SK-N-SH (cell line): ENCODE measurements around the gene CCR5AS.

Source experiments
- CTCF ChIA-PET: fragments of 300-600, 350-600 bp; formaldehyde crosslinking; extraction: SDS; loops from one replicate; lab custom pipeline; 2021; lab: Yijun Ruan, JAX
- POLR2A ChIA-PET: fragments of 350-600 bp; sonication (Branson Sonifier 250); formaldehyde crosslinking; extraction: SDS; loops from one replicate; lab custom pipeline; 2020; ENCODE audit warnings: antibody characterized with exemption, inconsistent platforms; lab: Yijun Ruan, JAX
- DNase-seq: peaks from one replicate; pipeline ENCODE4 v3.0.0; 2012
- H2AFZ ChIP-seq: fragments of 200-600 bp; sonication (generic); 2 replicates; pipeline ENCODE4 v1.8.1; 2016; ENCODE audit warnings: antibody characterized with exemption, mild to moderate bottlenecking, low read depth
- H3F3A ChIP-seq: fragments of 200-600 bp; sonication (generic); replicated peaks from 2 replicates; pipeline ENCODE3; 2016; ENCODE audit warnings: antibody characterized with exemption, mild to moderate bottlenecking; ENCODE audit not compliant: insufficient read depth
- H3K27ac ChIP-seq, 2 experiments: fragments of 200-500 bp in 1 of 2; fragments of 200-600 bp in 1 of 2; sonication (Bioruptor generic) in 1 of 2; sonication (generic), shearing (Covaris generic) in 1 of 2; 2 replicates each; pipeline versions ENCODE4 v1.5.1 to v1.6.1; 2014 to 2016; ENCODE audit warnings: low read depth in 2 of 2, inconsistent platforms in 1 of 2, low read length in 1 of 2, mild to moderate bottlenecking in 1 of 2, mixed read lengths in 1 of 2
- H3K27me3 ChIP-seq: fragments of 200-600 bp; sonication (generic), shearing (Covaris generic); 2 replicates; pipeline ENCODE4 v1.6.1; 2016; ENCODE audit warnings: mixed run types; ENCODE audit not compliant: insufficient read depth
- H3K36me3 ChIP-seq, 2 experiments: fragments of 200-500 bp in 1 of 2; fragments of 200-600 bp in 1 of 2; sonication (Bioruptor generic) in 1 of 2; sonication (generic) in 1 of 2; replicated peaks in 1 of 2; 2 replicates each; pipeline versions ENCODE3 to v1.5.1; 2014 to 2016; ENCODE audit warnings: low read length in 1 of 2, mild to moderate bottlenecking in 1 of 2; ENCODE audit not compliant: insufficient read depth in 2 of 2, control insufficient read depth in 1 of 2
- H3K4me1 ChIP-seq, 2 experiments: fragments of 200-500 bp in 1 of 2; fragments of 200-600 bp in 1 of 2; sonication (Bioruptor generic) in 1 of 2; sonication (generic), shearing (Covaris generic) in 1 of 2; 2 replicates each; pipeline versions ENCODE4 v1.5.1 to v1.6.1; 2014 to 2016; ENCODE audit warnings: low read depth in 1 of 2, low read length in 1 of 2, mixed run types in 1 of 2; ENCODE audit not compliant: insufficient read depth in 2 of 2, control insufficient read depth in 1 of 2
- H3K4me2 ChIP-seq: fragments of 200-600 bp; sonication (generic), shearing (Covaris generic); 2 replicates; pipeline ENCODE4 v1.6.1; 2017; ENCODE audit warnings: mixed run types
- H3K4me3 ChIP-seq, 2 experiments: fragments of 200-500 bp in 1 of 2; fragments of 200-600 bp in 1 of 2; sonication (Bioruptor generic) in 1 of 2; sonication (generic), shearing (Covaris generic) in 1 of 2; 2 replicates each; pipeline versions ENCODE4 v1.5.1 to v1.8.1; 2014 to 2016; ENCODE audit warnings: low read depth in 2 of 2, inconsistent platforms in 1 of 2, low read length in 1 of 2, mild to moderate bottlenecking in 1 of 2, mixed read lengths in 1 of 2, moderate library complexity in 1 of 2
- H3K79me2 ChIP-seq: fragments of 200-600 bp; sonication (generic); 2 replicates; pipeline ENCODE4 v1.8.1; 2017; ENCODE audit warnings: mild to moderate bottlenecking; ENCODE audit not compliant: insufficient read depth
- H3K9ac ChIP-seq: fragments of 200-600 bp; sonication (generic); 2 replicates; pipeline ENCODE4 v1.6.1; 2017; ENCODE audit warnings: mixed run types
- H3K9me2 ChIP-seq: fragments of 200-600 bp; sonication (generic); 2 replicates; pipeline ENCODE4 v1.6.1; 2017; ENCODE audit warnings: mixed run types
- H3K9me3 ChIP-seq: fragments of 200-600 bp; sonication (generic); 2 replicates; pipeline ENCODE4 v1.6.1; 2017; ENCODE audit warnings: mixed run types, mild to moderate bottlenecking, moderate library complexity
- H4K20me1 ChIP-seq: fragments of 200-600 bp; sonication (generic); 2 replicates; pipeline ENCODE4 v1.6.1; 2017; ENCODE audit warnings: mild to moderate bottlenecking, mixed run types; ENCODE audit not compliant: insufficient read depth
- EZH2phosphoT487 ChIP-seq: fragments of 200-600 bp; sonication (generic); IDR thresholded peaks from 2 replicates; pipeline ENCODE4 v1.6.1; 2017; ENCODE audit warnings: low read depth, mixed run types, mild to moderate bottlenecking, antibody characterized with exemption, moderate library complexity, borderline replicate concordance
- FOSL2 ChIP-seq: IDR thresholded peaks from 2 replicates; pipeline ENCODE4 v1.4.0; 2012; ENCODE audit warnings: low read depth, mild to moderate bottlenecking, moderate library complexity, borderline replicate concordance
- FOXM1 ChIP-seq: IDR thresholded peaks from 2 replicates; pipeline ENCODE4 v1.4.0; 2012; ENCODE audit warnings: low read depth, mild to moderate bottlenecking
- GABPA ChIP-seq: IDR thresholded peaks from 2 replicates; pipeline ENCODE4 v1.4.0; 2012; ENCODE audit warnings: low read depth, mild to moderate bottlenecking
- GATA2 ChIP-seq: sonication (generic); formaldehyde crosslinking; IDR thresholded peaks from 2 replicates; pipeline ENCODE4 v1.5.0; 2020; ENCODE audit warnings: mild to moderate bottlenecking, missing genetic modification reagents
- JUND ChIP-seq: IDR thresholded peaks from 2 replicates; pipeline ENCODE4 v1.4.0; 2012
- NFIC ChIP-seq: IDR thresholded peaks from 2 replicates; pipeline ENCODE4 v1.4.0; 2012; ENCODE audit warnings: borderline replicate concordance
- RAD21 ChIP-seq: IDR thresholded peaks from 2 replicates; pipeline ENCODE4 v1.6.1; 2012; ENCODE audit warnings: mild to moderate bottlenecking, low read length
- RCOR1 ChIP-seq: fragments of 150-350 bp; IDR thresholded peaks from 2 replicates; pipeline ENCODE4 v1.6.1; 2017; ENCODE audit warnings: antibody characterized with exemption, low read length
- RFX5 ChIP-seq: IDR thresholded peaks from 2 replicates; pipeline ENCODE4 v1.6.1; 2012; ENCODE audit warnings: mild to moderate bottlenecking, improper control_type of control experiment, low read length
- SIN3A ChIP-seq: IDR thresholded peaks from 2 replicates; pipeline ENCODE4 v1.6.1; 2012; ENCODE audit warnings: low read depth, mild to moderate bottlenecking, low read length, moderate library complexity, borderline replicate concordance
- SMC3 ChIP-seq: IDR thresholded peaks from 2 replicates; pipeline ENCODE4 v1.6.1; 2012; ENCODE audit warnings: low read depth, low read length, improper control_type of control experiment
- TAF1 ChIP-seq: IDR thresholded peaks from 2 replicates; pipeline ENCODE4 v1.6.1; 2012; ENCODE audit warnings: low read depth, mild to moderate bottlenecking, low read length, moderate library complexity, borderline replicate concordance
- TEAD4 ChIP-seq: IDR thresholded peaks from 2 replicates; pipeline ENCODE4 v1.4.0; 2012; ENCODE audit warnings: mild to moderate bottlenecking, borderline replicate concordance; ENCODE audit not compliant: insufficient read depth
- WGBS: methylation state at CpG from one replicate; pipeline ENCODE4 v1.1.6; 2017; ENCODE audit warnings: low lambda C conversion rate; 5-methylcytosine and 5-hydroxymethylcytosine counted together
- TF ChIP-seq, protein P1 (sequence below): IDR thresholded peaks from 2 replicates; pipeline ENCODE4 v1.4.0; 2012; ENCODE audit warnings: low read depth, borderline replicate concordance

Gene CCR5AS

DNA sequence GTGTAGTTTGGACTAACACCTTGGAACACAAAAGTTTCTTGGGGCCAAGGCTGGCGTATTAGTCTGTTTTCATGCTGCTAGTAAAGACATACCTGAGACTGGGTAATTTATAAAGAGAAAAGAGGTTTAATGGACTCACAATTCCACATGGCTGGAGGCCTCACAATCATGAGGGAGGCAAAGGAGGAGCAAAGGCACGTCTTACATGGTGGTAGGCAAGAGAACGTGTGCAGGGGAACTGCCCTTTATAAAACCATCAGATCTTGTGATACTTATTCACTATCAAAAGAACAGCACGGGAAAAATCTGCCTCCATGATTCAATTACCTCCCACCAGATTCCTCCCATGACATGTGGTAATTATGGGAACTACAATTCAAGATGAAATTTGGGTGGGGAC lies 62.4 kb downstream of the CCR5AS start:
- ChIA-PET POLR2A (no interaction called here), CTCF (no interaction called here)
- no peaks in the 10 kb centered on the region for H3F3A ChIP-seq
- no peak overlapping the region for H3K27ac ChIP-seq
- TF ChIP-seq GATA2 (CRISPR knock-in tag) (no peak), FOSL2 (no peak), SIN3A (no peak), RFX5 (no peak), RCOR1 (no peak), TAF1 (no peak), SMC3 (no peak), EZH2phosphoT487 (no peak), NFIC (no peak)
- no peak overlapping the region for H3K4me2 ChIP-seq
- H3K9ac ChIP-seq, result no peak overlapping the region
- H4K20me1 ChIP-seq, result no peaks in the 10 kb centered on the region
- H3K79me2 ChIP-seq, result no peaks in the 10 kb centered on the region
- H3K4me3 ChIP-seq, result no peak overlapping the region
- H3K36me3 ChIP-seq, result no peaks in the 10 kb centered on the region
- H3K27me3 ChIP-seq, result no peaks in the 10 kb centered on the region
- WGBS, result 4% methylated on average over 4 of the region's 4 CpGs
- no peaks in the 10 kb centered on the region for H3K9me3 ChIP-seq
- DNase-seq, result no peak
- H3K4me1 ChIP-seq, result no peaks in the 10 kb centered on the region
- H2AFZ ChIP-seq, result no peak overlapping the region
- no peaks in the 10 kb centered on the region for H3K9me2 ChIP-seq

DNA sequence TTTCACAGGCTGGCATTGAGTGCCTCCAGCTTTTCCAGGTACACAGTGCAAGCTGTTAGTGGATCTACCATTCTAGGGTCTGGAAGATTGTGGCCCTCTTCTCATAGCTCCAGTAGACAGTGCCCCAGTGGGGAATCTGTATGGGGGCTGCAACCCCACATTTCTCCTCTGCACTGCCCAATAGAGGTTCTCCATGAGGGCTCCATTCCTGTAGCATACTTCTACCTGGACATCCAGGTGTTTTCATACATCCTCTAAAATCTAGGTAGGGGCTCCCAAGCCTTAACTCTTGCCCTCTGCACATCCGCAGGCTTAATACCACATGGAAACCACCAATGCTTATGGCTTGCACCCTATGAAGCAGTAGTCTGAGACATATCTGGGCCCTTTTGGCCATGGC lies 68.0 kb downstream of the CCR5AS start:
- no peak overlapping the region for H3K4me2 ChIP-seq
- no peaks in the 10 kb centered on the region for H3F3A ChIP-seq
- H3K27ac ChIP-seq, result no peak overlapping the region
- ChIA-PET POLR2A (no interaction called here), CTCF (no interaction called here)
- WGBS, result 0% methylated on average over 1 of the region's 1 CpG
- no peak overlapping the region for H3K9ac ChIP-seq
- no peaks in the 10 kb centered on the region for H4K20me1 ChIP-seq
- no peaks in the 10 kb centered on the region for H3K36me3 ChIP-seq
- H3K79me2 ChIP-seq, result no peaks in the 10 kb centered on the region
- H3K9me2 ChIP-seq, result no peaks in the 10 kb centered on the region
- no peak for DNase-seq
- no peak overlapping the region for H2AFZ ChIP-seq
- H3K9me3 ChIP-seq, result no peaks in the 10 kb centered on the region
- TF ChIP-seq RAD21 (no peak), TEAD4 (no peak), FOXM1 (no peak), RCOR1 (no peak), TAF1 (no peak), GABPA (no peak), JUND (no peak)
- TF ChIP-seq, protein P1, sequence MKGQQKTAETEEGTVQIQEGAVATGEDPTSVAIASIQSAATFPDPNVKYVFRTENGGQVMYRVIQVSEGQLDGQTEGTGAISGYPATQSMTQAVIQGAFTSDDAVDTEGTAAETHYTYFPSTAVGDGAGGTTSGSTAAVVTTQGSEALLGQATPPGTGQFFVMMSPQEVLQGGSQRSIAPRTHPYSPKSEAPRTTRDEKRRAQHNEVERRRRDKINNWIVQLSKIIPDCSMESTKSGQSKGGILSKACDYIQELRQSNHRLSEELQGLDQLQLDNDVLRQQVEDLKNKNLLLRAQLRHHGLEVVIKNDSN, result no peak
- no peaks in the 10 kb centered on the region for H3K27me3 ChIP-seq
- H3K4me3 ChIP-seq, result no peak overlapping the region
- H3K4me1 ChIP-seq, result no peaks in the 10 kb centered on the region

DNA sequence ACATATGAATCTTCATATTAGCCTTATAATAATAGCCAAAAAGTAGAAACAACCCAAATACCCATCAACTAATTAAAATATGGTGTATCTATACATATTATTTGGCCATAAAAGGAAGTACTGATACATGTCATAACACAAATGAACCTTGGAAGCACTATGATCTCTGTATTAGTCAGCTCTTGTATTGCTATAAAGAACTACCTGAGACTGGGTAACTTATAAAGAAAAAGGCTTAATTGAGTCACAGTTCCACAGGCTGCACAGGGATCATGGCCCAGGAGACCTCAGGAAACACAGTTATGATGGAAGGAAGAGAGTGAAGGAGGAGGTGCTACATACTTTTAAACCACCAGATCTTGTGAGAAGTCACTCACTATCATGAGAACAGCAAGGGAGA lies 69.0 kb downstream of the CCR5AS start:
- no peaks in the 10 kb centered on the region for H4K20me1 ChIP-seq
- TF ChIP-seq RCOR1, result no peak
- no peaks in the 10 kb centered on the region for H3F3A ChIP-seq
- H3K27me3 ChIP-seq, result no peaks in the 10 kb centered on the region
- no peak overlapping the region for H3K4me2 ChIP-seq
- no peaks in the 10 kb centered on the region for H3K9me3 ChIP-seq
- DNase-seq, result no peak
- ChIA-PET CTCF (no interaction called here), POLR2A (no interaction called here)
- H3K36me3 ChIP-seq, result no peaks in the 10 kb centered on the region
- no peaks in the 10 kb centered on the region for H3K79me2 ChIP-seq
- H3K9ac ChIP-seq, result no peak overlapping the region
- H2AFZ ChIP-seq, result no peak overlapping the region
- H3K27ac ChIP-seq, result no peak overlapping the region
- H3K4me3 ChIP-seq, result no peak overlapping the region
- no peaks in the 10 kb centered on the region for H3K4me1 ChIP-seq
- H3K9me2 ChIP-seq, result no peaks in the 10 kb centered on the region
